Panc1 (cell line): ENCODE data around the gene TPRN. TPM values are rescaled to one million over a fixed set of nuclear protein-coding genes. Genes with fewer than 3 reads are reported as not detected.

Experiments used
- ATAC-seq: fragments of 200-7000 bp; cut with Tn5 transposase; 2 replicates; pipeline ENCODE4 v1.9.1; 2020; ENCODE audit warnings: mild to moderate bottlenecking, moderate library complexity
- BruUV-seq: library from RNA; stranded (reverse); fragments of 400-500 nt; replicated peaks from 2 replicates; lab custom pipeline; 2021; lab: Mats Ljungman, UMichigan
- CTCF ChIA-PET: fragments of 300-600 bp; sonication (Branson Sonifier 250); formaldehyde crosslinking; loops from one replicate; lab custom pipeline; 2022; ENCODE audit warnings: antibody characterized with exemption; lab: Charles Lee
- POLR2A ChIA-PET: fragments of 300-600 bp; sonication (Branson Sonifier 250); formaldehyde crosslinking; loops from one replicate; lab custom pipeline; 2022; ENCODE audit warnings: antibody characterized with exemption; lab: Charles Lee
- DNase-seq: peaks from one replicate; pipeline ENCODE4 v3.0.0-alpha.2; 2010; ENCODE audit warnings: low read depth, low spot score
- H3K27ac ChIP-seq: 2 replicates; pipeline ENCODE4 v1.5.1; 2011; ENCODE audit warnings: mild to moderate bottlenecking, low read length, inconsistent platforms
- H3K27me3 ChIP-seq: fragments of 200-500 bp; sonication (Bioruptor generic); 2 replicates; pipeline ENCODE4 v1.6.0; 2014; ENCODE audit warnings: low read length, inconsistent platforms; ENCODE audit not compliant: control insufficient read depth, insufficient read depth
- H3K36me3 ChIP-seq: fragments of 200-500 bp; sonication (Bioruptor generic); 2 replicates; pipeline ENCODE4 v1.5.1; 2014; ENCODE audit warnings: inconsistent platforms, mild to moderate bottlenecking, low read length, moderate library complexity; ENCODE audit not compliant: control insufficient read depth, insufficient read depth
- H3K4me1 ChIP-seq: 2 replicates; pipeline ENCODE4 v1.5.1; 2011; ENCODE audit warnings: inconsistent platforms, mild to moderate bottlenecking, low read length, moderate library complexity; ENCODE audit not compliant: control insufficient read depth, insufficient read depth
- H3K4me3 ChIP-seq, 2 experiments: 2 replicates each; pipeline ENCODE4 v1.5.1; 2011 to 2012; ENCODE audit warnings: low read depth in 2 of 2, low read length in 2 of 2, mild to moderate bottlenecking in 2 of 2, inconsistent platforms in 1 of 2, moderate library complexity in 1 of 2
- H3K9me3 ChIP-seq: fragments of 200-500 bp; sonication (Bioruptor generic); 2 replicates; pipeline ENCODE4 v1.5.1; 2014; ENCODE audit warnings: low read depth, mild to moderate bottlenecking, inconsistent platforms, low read length, moderate library complexity; ENCODE audit not compliant: control insufficient read depth, insufficient read depth
- CTCF ChIP-seq: fragments of 450-650 bp; IDR thresholded peaks from 2 replicates; pipeline ENCODE4 v1.5.1; 2017; ENCODE audit warnings: mild to moderate bottlenecking
- POLR2AphosphoS5 ChIP-seq: IDR thresholded peaks from 2 replicates; pipeline ENCODE4 v1.6.1; 2012; ENCODE audit warnings: mild to moderate bottlenecking, low read depth, low read length, moderate library complexity
- REST ChIP-seq, 2 experiments: IDR thresholded peaks; 2 replicates each; pipeline ENCODE4 v1.6.1; 2011 to 2012; ENCODE audit warnings: low read depth in 2 of 2, control low read depth in 1 of 2, low read length in 1 of 2, mild to moderate bottlenecking in 1 of 2, moderate library complexity in 1 of 2; ENCODE audit not compliant: insufficient read depth in 1 of 2
- SIN3A ChIP-seq: IDR thresholded peaks from 2 replicates; pipeline ENCODE4 v1.6.1; 2012; ENCODE audit warnings: low read depth, mild to moderate bottlenecking, low read length, moderate library complexity, borderline replicate concordance; ENCODE audit not compliant: insufficient read depth
- TCF7L2 ChIP-seq: IDR thresholded peaks from 2 replicates; pipeline ENCODE4 v1.6.1; 2011; ENCODE audit warnings: mild to moderate bottlenecking, low read depth, low read length, inconsistent platforms
- in situ Hi-C: cut with HindIII; loops from 2 replicates; pipeline ENCODE4 v1.10.0; 2016; ENCODE audit warnings: low sequenced_read_pairs, low pct_unique_long_range_greater_than_20kb
- intact Hi-C: fragments of 100-400 bp; cut with micrococcal nuclease; formaldehyde crosslinking; loops from one replicate; pipeline ENCODE4 v1.10.0; 2022; ENCODE audit not compliant: unreplicated experiment
- total RNA-seq: library from RNA; stranded (reverse); gene quantifications from one replicate; pipeline ENCODE4 v1.2.1, GENCODE V29; 2021; ENCODE audit not compliant: unreplicated experiment

The TPRN gene
- total RNA-seq, 1 experiment from 2014 or later: 21.7 TPM

DNA sequence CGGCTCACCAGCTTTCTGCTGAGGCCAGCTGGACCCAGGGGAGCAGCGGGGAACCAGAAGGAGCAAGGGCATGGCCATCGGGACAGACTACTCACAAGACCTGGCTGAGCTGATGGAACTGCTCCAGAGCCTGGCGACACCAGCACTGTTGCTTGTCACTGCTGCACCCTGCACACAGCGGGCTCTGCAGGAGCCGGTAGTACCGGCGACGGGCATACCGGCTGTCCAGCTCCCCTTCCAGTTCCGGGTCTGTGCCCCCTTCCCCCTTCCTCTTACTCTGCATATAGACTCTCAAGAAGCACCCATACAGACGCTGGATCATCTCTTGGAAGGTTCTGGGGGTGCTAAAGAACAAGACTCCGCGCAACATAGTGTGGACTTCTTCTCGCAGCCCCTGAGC, 13.2 kb downstream of the TPRN start:
- TF ChIP-seq REST (IDR thresholded peaks at IDR 0.05; ENCODE audit: insufficient read depth in 1 of 2, low read depth in 2 of 2, low read length in 1 of 2) (no peak), SIN3A (no peak)
- H3K4me3 ChIP-seq: peak overlapping the region; percentile 88 to 89
- H3K36me3 ChIP-seq: no peaks in the 10 kb centered on the region; the same call in 1 of the 2 replicates
- peaks cover 18% of the 10 kb centered on the region for H3K4me1 ChIP-seq
- ChIA-PET POLR2A (no interaction called here), CTCF (no interaction called here)
- DNase-seq (no peak), ATAC-seq (no peak)
- in situ Hi-C loops: no loop called here
- intact Hi-C loops: no loop called here
- no peaks in the 10 kb centered on the region for H3K9me3 ChIP-seq
- no peaks in the 10 kb centered on the region for H3K27me3 ChIP-seq
- H3K27ac ChIP-seq: peak overlapping the region; percentile 74
- no TSS peak for BruUV-seq

DNA sequence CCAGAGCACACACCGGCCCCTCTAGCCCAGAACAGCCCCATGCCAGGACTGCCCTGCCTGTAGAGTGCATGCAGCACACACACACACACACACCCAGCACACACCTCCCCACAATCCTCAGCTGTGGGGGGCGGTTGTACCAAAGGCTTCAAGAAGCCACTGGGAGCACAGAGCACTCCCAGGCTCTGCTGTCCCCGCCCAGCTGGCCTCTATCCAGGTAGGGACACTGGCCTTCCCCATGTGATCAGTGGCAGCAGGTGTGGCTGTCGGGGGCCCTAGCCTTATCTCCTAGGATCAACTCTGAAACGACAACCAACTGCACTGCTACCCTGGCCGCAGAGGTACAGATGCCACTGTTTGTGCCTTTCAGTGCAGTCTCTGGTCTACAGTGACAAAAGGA, 14.2 kb downstream of the TPRN start:
- Histone ChIP-seq H3K9me3 (no peaks in the 10 kb centered on the region), H3K36me3 (no peaks in the 10 kb centered on the region; the same call in 1 of the 2 replicates), H3K4me3 (peak overlapping the region in 1 of 2 experiments; percentile 88; a peak in 2 of 4 replicates), H3K27ac (no peak overlapping the region), H3K4me1 (peaks cover 18% of the 10 kb centered on the region), H3K27me3 (no peaks in the 10 kb centered on the region)
- intact Hi-C loops (no loop called here), in situ Hi-C loops (no loop called here)
- no peak for DNase-seq
- TF ChIP-seq CTCF (no peak), REST (IDR thresholded peaks at IDR 0.05; ENCODE audit: insufficient read depth in 1 of 2, low read depth in 2 of 2, low read length in 1 of 2) (no peak), SIN3A (no peak), POLR2AphosphoS5 (no peak), TCF7L2 (no peak)
- no peak for ATAC-seq
- BruUV-seq: no TSS peak
- CTCF ChIA-PET: no interaction called here
- POLR2A ChIA-PET: no interaction called here
